HepG2 (cell line): ENCODE results near the gene GSC2. TPM values are rescaled to one million over a fixed set of nuclear protein-coding genes. Genes with fewer than 3 reads are reported as not detected.
A peak's percentile ranks its signal among the peaks of the same experiment; 100 is the strongest.

Experiments used
- ATM ChIP-seq: fragments of 450-650 bp; IDR thresholded peaks from 2 replicates; pipeline ENCODE4 v1.7.1; 2017; ENCODE audit warnings: mild to moderate bottlenecking, borderline replicate concordance
- ETS1 ChIP-seq: sonication (generic); formaldehyde crosslinking; IDR thresholded peaks from 2 replicates; pipeline ENCODE4 v1.4.0; 2020; ENCODE audit warnings: missing genetic modification reagents
- GMEB2 ChIP-seq: IDR thresholded peaks from 2 replicates; pipeline ENCODE4 v1.6.1; 2016; ENCODE audit warnings: missing biosample characterization, missing genetic modification reagents, low read depth
- HNF1A ChIP-seq, 2 experiments: sonication (generic) in 1 of 2; formaldehyde crosslinking in 1 of 2; IDR thresholded peaks; 2 replicates each; pipeline versions ENCODE4 v1.4.0 to v1.6.1; 2016 to 2020; ENCODE audit warnings: borderline replicate concordance in 1 of 2, low read depth in 1 of 2, mild to moderate bottlenecking in 1 of 2, missing genetic modification reagents in 1 of 2
- KLF11 ChIP-seq: IDR thresholded peaks from 2 replicates; pipeline ENCODE4 v1.6.1; 2016; ENCODE audit warnings: missing compliant biosample characterization
- MTF2 ChIP-seq: sonication (generic); formaldehyde crosslinking; IDR thresholded peaks from 2 replicates; pipeline ENCODE4 v1.5.0; 2020; ENCODE audit warnings: missing genetic modification reagents, borderline replicate concordance
- NR1H2 ChIP-seq: sonication (generic); formaldehyde crosslinking; IDR thresholded peaks from 2 replicates; pipeline ENCODE4 v1.8.1; 2022; ENCODE audit warnings: low read depth, missing genetic modification reagents, borderline replicate concordance
- POLR2AphosphoS5 ChIP-seq: IDR thresholded peaks from 2 replicates; pipeline ENCODE4 v1.6.1; 2012; ENCODE audit warnings: low read depth, low read length
- REST ChIP-seq, 2 experiments: IDR thresholded peaks; 2 replicates each; pipeline ENCODE4 v1.6.1; 2011 to 2012; ENCODE audit warnings: low read length in 2 of 2, borderline replicate concordance in 1 of 2, low read depth in 1 of 2, mild to moderate bottlenecking in 1 of 2, moderate library complexity in 1 of 2
- RORA ChIP-seq: sonication (generic); formaldehyde crosslinking; IDR thresholded peaks from 2 replicates; pipeline ENCODE4 v1.5.0; 2020; ENCODE audit warnings: mild to moderate bottlenecking, missing genetic modification reagents, moderate library complexity
- SP2 ChIP-seq: sonication (generic); formaldehyde crosslinking; IDR thresholded peaks from 2 replicates; pipeline ENCODE4 v1.5.1; 2020; ENCODE audit warnings: mild to moderate bottlenecking, missing genetic modification reagents
- TCF12 ChIP-seq, 2 experiments: fragments of 450-650 bp in 1 of 2; sonication (generic) in 1 of 2; formaldehyde crosslinking in 1 of 2; IDR thresholded peaks; 2 replicates each; pipeline versions ENCODE4 v1.6.1 to v1.8.0; 2017 to 2022; ENCODE audit warnings: antibody characterized with exemption in 1 of 2, mild to moderate bottlenecking in 1 of 2, missing genetic modification reagents in 1 of 2, moderate library complexity in 1 of 2
- TEAD2 ChIP-seq: sonication (generic); formaldehyde crosslinking; IDR thresholded peaks from 2 replicates; pipeline ENCODE4 v1.9.0; 2021; ENCODE audit warnings: missing genetic modification reagents
- ZBTB43 ChIP-seq: sonication (generic); formaldehyde crosslinking; conservative IDR thresholded peaks from 2 replicates; pipeline ENCODE4 v1.4.0; 2020; ENCODE audit warnings: missing genetic modification reagents
- ZC3H13 ChIP-seq: sonication (generic); formaldehyde crosslinking; IDR thresholded peaks from 2 replicates; pipeline ENCODE4 v1.8.1; 2023; ENCODE audit warnings: mild to moderate bottlenecking, missing genetic modification reagents, moderate library complexity
- ZMYM4 ChIP-seq: sonication (generic); formaldehyde crosslinking; IDR thresholded peaks from 2 replicates; pipeline ENCODE4 v1.8.1; 2023; ENCODE audit warnings: mild to moderate bottlenecking, missing genetic modification reagents
- ZNF430 ChIP-seq: sonication (generic); formaldehyde crosslinking; IDR thresholded peaks from 2 replicates; pipeline ENCODE4 v1.9.0; 2021; ENCODE audit warnings: mild to moderate bottlenecking, missing genetic modification reagents
- polyA plus RNA-seq, 8 experiments: library from polyadenylated mRNA; depleted of rRNA in 3 of 8; stranded (reverse) in 7 of 8; unstranded in 1 of 8; fragments of >200 nt; fragmentation: Illumina TruSeq in 4 of 8; extraction: Trizol in 4 of 8; gene quantifications; 2 replicates each; pipeline versions ENCODE4 v1.2.1 to v1.2.3, GENCODE V29; 2011 to 2016; ENCODE audit warnings: low read depth in 4 of 8, missing spikeins in 1 of 8, mixed read lengths in 1 of 8; ENCODE audit not compliant: insufficient read depth in 1 of 8
- total RNA-seq, 5 experiments: library from RNA; depleted of rRNA; stranded (reverse); fragments of >200 nt; fragmentation: Illumina TruSeq; extraction: Trizol; gene quantifications; 2 replicates each; pipeline ENCODE4 v1.2.3, GENCODE V29; 2016; ENCODE audit warnings: low read depth in 1 of 5

The GSC2 gene
- total and polyA plus RNA-seq, 2 of the 13 experiments (the other 11 are each of a cell fraction or from before 2014, with no cell fraction given) = not detected

- no peak for TF ChIP-seq HNF1A (IDR thresholded peaks at IDR 0.05; ENCODE audit: low read depth)
- TF ChIP-seq HNF1A (CRISPR knock-in tag; IDR thresholded peaks at IDR 0.05; ENCODE audit: borderline replicate concordance) = no peak
- TF ChIP-seq MTF2 (CRISPR knock-in tag) = no peak
- TF ChIP-seq RORA (CRISPR knock-in tag) = no peak
- TF ChIP-seq NR1H2 = no peak
- TF ChIP-seq ATM = no peak
- no peak for TF ChIP-seq ZNF430 (CRISPR knock-in tag)
- no peak for TF ChIP-seq REST (IDR thresholded peaks at IDR 0.05; ENCODE audit: borderline replicate concordance in 1 of 2, low read depth in 1 of 2, low read length in 2 of 2)
- no peak for TF ChIP-seq ETS1
- TF ChIP-seq ZC3H13 (CRISPR knock-in tag) = peak; percentile 45; the same call in 1 of the 2 replicates
- no peak for TF ChIP-seq ZBTB43 (CRISPR knock-in tag)
- peak; percentile 37; the same call in 1 of the 2 replicates for TF ChIP-seq POLR2AphosphoS5
- TF ChIP-seq GMEB2 = no peak
- no peak for TF ChIP-seq TCF12 (IDR thresholded peaks at IDR 0.05)
- no peak for TF ChIP-seq TCF12 (CRISPR knock-in tag; IDR thresholded peaks at IDR 0.05)
- no peak for TF ChIP-seq KLF11
- TF ChIP-seq TEAD2 (CRISPR knock-in tag) = no peak
- no peak for TF ChIP-seq ZMYM4 (CRISPR knock-in tag)
- no peak for TF ChIP-seq SP2 (CRISPR knock-in tag)
These were observed 25.6 kb upstream of the GSC2 start (continued) for GRCh38 chr22:19175602-19176174.
